HepG2 (cell line): ENCODE data around the gene KNL1. TPM values are rescaled to one million over a fixed set of nuclear protein-coding genes. Genes with fewer than 3 reads are reported as not detected.

Experiments
- ATAC-seq: fragments of 200-7000 bp; cut with Tn5 transposase; 3 replicates; pipeline ENCODE4 v1.9.1; 2020; ENCODE audit warnings: mild to moderate bottlenecking, moderate library complexity
- BruUV-seq: library from RNA; stranded (reverse); fragments of 400-500 nt; replicated peaks from 2 replicates; lab custom pipeline; 2021; lab: Mats Ljungman, UMichigan
- CTCF ChIA-PET: fragments of 300-600 bp; formaldehyde crosslinking; extraction: SDS; loops from one replicate; lab custom pipeline; 2021; ENCODE audit warnings: low total read pairs, inconsistent platforms, low intra/inter-chr PET ratio; lab: Yijun Ruan, JAX
- POLR2A ChIA-PET: fragments of 350-600 bp; sonication (Branson Sonifier 250); formaldehyde crosslinking; loops from one replicate; lab custom pipeline; 2020; ENCODE audit warnings: antibody characterized with exemption, inconsistent platforms; lab: Yijun Ruan, JAX
- DNase-seq: peaks from one replicate; pipeline ENCODE4 v3.0.0-alpha.2; 2015; ENCODE audit warnings: low spot score
- FAIRE-seq: peaks from 3 replicates; lab custom pipeline; 2011; peaks lifted over from hg19 to GRCh38; lab: Jason Lieb, UNC
- H2AFZ ChIP-seq: one replicate; pipeline ENCODE4 v1.6.1; 2011; ENCODE audit warnings: low read length, inconsistent platforms
- H3K27ac ChIP-seq: fragments of 300-600 bp; 3 replicates; pipeline ENCODE4 v1.8.0; 2011; ENCODE audit warnings: mixed run types, mild to moderate bottlenecking, mixed read lengths, low read length, inconsistent platforms; ENCODE audit not compliant: insufficient read depth; ENCODE audit errors: extremely low read length
- H3K27me3 ChIP-seq, 2 experiments: fragments of 200-600 bp in 1 of 2; 2 replicates in 1 of 2; 3 replicates in 1 of 2; pipeline versions ENCODE4 v1.6.0 to v1.8.0; 2011; ENCODE audit warnings: low read length in 2 of 2, mild to moderate bottlenecking in 2 of 2, moderate library complexity in 2 of 2, inconsistent platforms in 1 of 2; ENCODE audit not compliant: insufficient read depth in 2 of 2, control insufficient read depth in 1 of 2
- H3K36me3 ChIP-seq, 2 experiments: fragments of 200-600 bp in 1 of 2; replicated peaks in 1 of 2; 2 replicates in 1 of 2; 3 replicates in 1 of 2; pipeline versions ENCODE4 v1.5.1 to v1.8.0; 2011; ENCODE audit warnings: low read length in 2 of 2, inconsistent platforms in 1 of 2; ENCODE audit not compliant: insufficient read depth in 2 of 2, control insufficient read depth in 1 of 2
- H3K4me1 ChIP-seq: 2 replicates; pipeline ENCODE4 v1.5.1; 2012; ENCODE audit warnings: low read length, inconsistent platforms; ENCODE audit not compliant: insufficient read depth
- H3K4me2 ChIP-seq: 2 replicates; pipeline ENCODE4 v1.6.0; 2011; ENCODE audit warnings: low read depth, low read length, inconsistent platforms
- H3K4me3 ChIP-seq, 3 experiments: fragments of 200-600 bp in 1 of 3; sonication (generic), shearing (Covaris generic) in 1 of 3; replicated peaks in 1 of 3; 2 replicates each; pipeline ENCODE4 v1.5.1; 2011 to 2016; ENCODE audit warnings: low read length in 3 of 3, inconsistent platforms in 2 of 3, low read depth in 2 of 3, mild to moderate bottlenecking in 2 of 3, control low read depth in 1 of 3, mixed read lengths in 1 of 3; ENCODE audit not compliant: insufficient read depth in 1 of 3
- H3K79me2 ChIP-seq: one replicate; pipeline ENCODE4 v1.6.1; 2011; ENCODE audit warnings: low read length, inconsistent platforms; ENCODE audit not compliant: insufficient read depth
- H3K9ac ChIP-seq: 2 replicates; pipeline ENCODE4 v1.6.0; 2011; ENCODE audit warnings: mild to moderate bottlenecking, low read depth, low read length, inconsistent platforms; ENCODE audit not compliant: insufficient read depth
- H3K9me3 ChIP-seq: 2 replicates; pipeline ENCODE4 v1.5.1; 2012; ENCODE audit warnings: mild to moderate bottlenecking, low read length
- H4K20me1 ChIP-seq: 2 replicates; pipeline ENCODE4 v1.6.0; 2011; ENCODE audit warnings: inconsistent platforms, mild to moderate bottlenecking, low read length, moderate library complexity; ENCODE audit not compliant: insufficient read depth
- MEIS1 ChIP-seq: sonication (generic); formaldehyde crosslinking; IDR thresholded peaks from 2 replicates; pipeline ENCODE4 v1.9.0; 2021; ENCODE audit warnings: mild to moderate bottlenecking, missing genetic modification reagents, moderate library complexity, borderline replicate concordance
- NR2F2 ChIP-seq: IDR thresholded peaks from 2 replicates; pipeline ENCODE4 v1.6.1; 2012; ENCODE audit warnings: low read depth, inconsistent platforms, borderline replicate concordance
- POLR2AphosphoS5 ChIP-seq: IDR thresholded peaks from 2 replicates; pipeline ENCODE4 v1.6.1; 2012; ENCODE audit warnings: low read depth, low read length
- RBFOX2 ChIP-seq: fragments of 200-400 bp; formaldehyde crosslinking; IDR thresholded peaks from 2 replicates; pipeline ENCODE4 v1.6.1; 2017; ENCODE audit warnings: low read depth, mild to moderate bottlenecking, low read length
- SSRP1 ChIP-seq: IDR thresholded peaks from 2 replicates; pipeline ENCODE4 v1.6.1; 2016; ENCODE audit warnings: control low read depth
- TRAFD1 ChIP-seq: sonication (generic); formaldehyde crosslinking; IDR thresholded peaks from 2 replicates; pipeline ENCODE4 v1.5.1; 2020; ENCODE audit warnings: missing genetic modification reagents, mild to moderate bottlenecking, borderline replicate concordance
- ZNF629 ChIP-seq: sonication (generic); formaldehyde crosslinking; conservative IDR thresholded peaks from 2 replicates; pipeline ENCODE4 v1.5.0; 2020; ENCODE audit warnings: missing genetic modification reagents
- ZNF646 ChIP-seq: sonication (generic); formaldehyde crosslinking; IDR thresholded peaks from 2 replicates; pipeline ENCODE4 v1.9.0; 2021; ENCODE audit warnings: mild to moderate bottlenecking, missing genetic modification reagents
- ZNF775 ChIP-seq: sonication (generic); formaldehyde crosslinking; IDR thresholded peaks from 2 replicates; pipeline ENCODE4 v1.4.0; 2020; ENCODE audit warnings: missing genetic modification reagents, mild to moderate bottlenecking, moderate library complexity, borderline replicate concordance
- WGBS: methylation state at CpG from one replicate; pipeline ENCODE4 v1.1.6; 2017; ENCODE audit warnings: low lambda C conversion rate; 5-methylcytosine and 5-hydroxymethylcytosine counted together
- in situ Hi-C: cut with HindIII; loops from 2 replicates; pipeline ENCODE4 v1.10.0; 2017; ENCODE audit warnings: low pct_unique_long_range_greater_than_20kb; ENCODE audit not compliant: extremely low pct_ligation_motif_present
- intact Hi-C: fragments of 100-400 bp; cut with micrococcal nuclease; formaldehyde crosslinking; loops from one replicate; pipeline ENCODE4 v1.10.0; 2022; ENCODE audit not compliant: unreplicated experiment
- polyA plus RNA-seq, 8 experiments: library from polyadenylated mRNA; depleted of rRNA in 3 of 8; stranded (reverse) in 7 of 8; unstranded in 1 of 8; fragments of >200 nt; fragmentation: Illumina TruSeq in 4 of 8; extraction: Trizol in 4 of 8; gene quantifications; 2 replicates each; pipeline versions ENCODE4 v1.2.1 to v1.2.3, GENCODE V29; 2011 to 2016; ENCODE audit warnings: low read depth in 4 of 8, missing spikeins in 1 of 8, mixed read lengths in 1 of 8; ENCODE audit not compliant: insufficient read depth in 1 of 8
- total RNA-seq, 5 experiments: library from RNA; depleted of rRNA; stranded (reverse); fragments of >200 nt; fragmentation: Illumina TruSeq; extraction: Trizol; gene quantifications; 2 replicates each; pipeline ENCODE4 v1.2.3, GENCODE V29; 2016; ENCODE audit warnings: low read depth in 1 of 5

Gene KNL1
- total and polyA plus RNA-seq, 2 of the 13 experiments (the other 11 are each of a cell fraction or from before 2014, with no cell fraction given) = 8.0 to 21.4 TPM

GRCh38 chr15:40555876-40556275 lies 38.2 kb upstream of the KNL1 start:
- ATAC-seq = no peak
- intact Hi-C loops (no loop called here), in situ Hi-C loops (no loop called here)
- H3K27me3 ChIP-seq = no peaks in the 10 kb centered on the region
- no peak for FAIRE-seq
- no peaks in the 10 kb centered on the region for H4K20me1 ChIP-seq
- H3K4me2 ChIP-seq = no peak overlapping the region
- no peak for DNase-seq
- 88% methylated on average over 2 of the region's 2 CpGs for WGBS
- BruUV-seq = no TSS peak
- H3K4me1 ChIP-seq = no peaks in the 10 kb centered on the region
- no peak overlapping the region for H3K9ac ChIP-seq
- H3K36me3 ChIP-seq = peaks cover 4 to 27% of the 10 kb centered on the region in 2 experiments; a peak in 4 of 5 replicates
- H3K79me2 ChIP-seq = no peaks in the 10 kb centered on the region
- ChIA-PET CTCF (no interaction called here), POLR2A (no interaction called here)
- H3K4me3 ChIP-seq = no peak overlapping the region
- no peak overlapping the region for H2AFZ ChIP-seq
- H3K9me3 ChIP-seq = no peaks in the 10 kb centered on the region
- peak; percentile 86 for TF ChIP-seq ZNF629 (CRISPR knock-in tag)
- TF ChIP-seq MEIS1 (CRISPR knock-in tag) = no peak
- H3K27ac ChIP-seq = no peak overlapping the region

GRCh38 chr15:40558952-40559742 lies 34.9 kb upstream of the KNL1 start:
- no TSS peak for BruUV-seq
- Histone ChIP-seq H3K4me3 (no peak overlapping the region), H3K9ac (no peak overlapping the region), H3K4me1 (peaks cover 8% of the 10 kb centered on the region), H3K36me3 (peaks cover 4 to 14% of the 10 kb centered on the region in 2 experiments; a peak in 4 of 5 replicates), H3K27me3 (no peaks in the 10 kb centered on the region), H4K20me1 (no peaks in the 10 kb centered on the region), H3K9me3 (no peaks in the 10 kb centered on the region), H2AFZ (no peak overlapping the region), H3K79me2 (peaks cover under 1% of the 10 kb centered on the region), H3K27ac (no peak overlapping the region), H3K4me2 (no peak overlapping the region)
- ATAC-seq (no peak), FAIRE-seq (no peak), DNase-seq (no peak)
- CTCF ChIA-PET = no interaction called here
- 91% methylated on average over 6 of the region's 6 CpGs for WGBS
- intact Hi-C loops = no loop called here
- POLR2A ChIA-PET = no interaction called here
- in situ Hi-C loops = no loop called here
- TF ChIP-seq POLR2AphosphoS5 = no peak
- no peak for TF ChIP-seq ZNF646 (CRISPR knock-in tag)
- TF ChIP-seq RBFOX2 = no peak
- no peak for TF ChIP-seq TRAFD1
- TF ChIP-seq ZNF775 = no peak
- no peak for TF ChIP-seq SSRP1 (CRISPR knock-in tag)
- TF ChIP-seq NR2F2 = no peak
